ENCODE data around the gene SYT7. TPM values are rescaled to one million over a fixed set of nuclear protein-coding genes. Genes with fewer than 3 reads are reported as not detected.

Gene SYT7
- total and polyA plus RNA-seq, 2 of the 4 experiments (the other 2 are of a cell fraction): under 0.01 to 0.19 TPM

- no peak overlapping the region for H3K9ac ChIP-seq (ENCODE audit: low read depth, low read length)
- no peak overlapping the region for H3K27ac ChIP-seq (ENCODE audit: insufficient read depth, low read length)
- no peaks in the 10 kb centered on the region for H3K4me1 ChIP-seq (ENCODE audit: control insufficient read depth, insufficient read depth, low read length)
- no peak overlapping the region for H3K4me3 ChIP-seq (ENCODE audit: insufficient read depth, low read depth, low read length)
- 20% methylated on average over 1 of the region's 7 CpGs; no CpG with 5 or more reads in 1 of the 2 experiments for WGBS, 2 experiments (ENCODE audit: extremely low coverage in 2 of 2, insufficient read length in 1 of 2)
- no peak for TF ChIP-seq POLR2A (IDR thresholded peaks at IDR 0.05; ENCODE audit: low read depth, low read length)
- no peak for TF ChIP-seq MXI1 (IDR thresholded peaks at IDR 0.05; ENCODE audit: borderline replicate concordance, low read depth, low read length)
- TF ChIP-seq SMC3 (IDR thresholded peaks at IDR 0.05; ENCODE audit: low read depth, low read length): no peak
- TF ChIP-seq MAZ (IDR thresholded peaks at IDR 0.05; ENCODE audit: borderline replicate concordance, low read depth, low read length): no peak
- no peak for TF ChIP-seq RCOR1 (IDR thresholded peaks at IDR 0.05; ENCODE audit: insufficient replicate concordance, low read length)
- no peak for TF ChIP-seq ELK1 (IDR thresholded peaks at IDR 0.05; ENCODE audit: borderline replicate concordance, low read depth, low read length)
- no peak for TF ChIP-seq USF2 (IDR thresholded peaks at IDR 0.05; ENCODE audit: low read depth, low read length)
- TF ChIP-seq RFX5 (IDR thresholded peaks at IDR 0.05; ENCODE audit: low read depth, low read length): no peak
- TF ChIP-seq MAFK (IDR thresholded peaks at IDR 0.05; ENCODE audit: low read depth, low read length): no peak
- TF ChIP-seq FOS (IDR thresholded peaks at IDR 0.05; ENCODE audit: low read depth, low read length): no peak
- TF ChIP-seq NFE2L2 (IDR thresholded peaks at IDR 0.05; ENCODE audit: low read depth, low read length): no peak
- TF ChIP-seq RAD21 (IDR thresholded peaks at IDR 0.05; ENCODE audit: low read length): no peak
- TF ChIP-seq CEBPB (IDR thresholded peaks at IDR 0.05; ENCODE audit: low read depth, low read length): no peak
- no peak for TF ChIP-seq BHLHE40 (IDR thresholded peaks at IDR 0.05; ENCODE audit: low read depth, low read length)
- TF ChIP-seq CTCF (conservative IDR thresholded peaks at IDR 0.05; ENCODE audit: low read depth, low read length): no peak
- no peak for TF ChIP-seq CHD1 (IDR thresholded peaks at IDR 0.05; ENCODE audit: low read depth, low read length)
- peak; percentile 15; the same call in 1 of the 2 replicates for ATAC-seq (ENCODE audit: low read depth)
- intact Hi-C loops (cut with micrococcal nuclease): no loop called here
- no peak overlapping the region for H3K18ac ChIP-seq (ENCODE audit: low read depth, low read length)
- H4K20me1 ChIP-seq (ENCODE audit: insufficient read depth, low read length): no peaks in the 10 kb centered on the region
- H2BK15ac ChIP-seq (ENCODE audit: low read depth, low read length): no peak overlapping the region
- H2AFZ ChIP-seq (replicated peaks; ENCODE audit: low read length, poor library complexity): no peak overlapping the region
- no peak overlapping the region for H2AK5ac ChIP-seq (ENCODE audit: low read depth, low read length)
- no peak overlapping the region for H3K14ac ChIP-seq (replicated peaks; ENCODE audit: low read depth, low read length)
- peaks cover 19% of the 10 kb centered on the region; the same call in 1 of the 2 replicates for H3K27me3 ChIP-seq (ENCODE audit: control insufficient read depth, insufficient read depth, low read length)
- H2BK20ac ChIP-seq (ENCODE audit: low read depth, low read length): no peak overlapping the region
- no peaks in the 10 kb centered on the region for H3K36me3 ChIP-seq (ENCODE audit: control insufficient read depth, insufficient read depth, low read length)
- no peaks in the 10 kb centered on the region for H3K9me3 ChIP-seq (ENCODE audit: control insufficient read depth, insufficient read depth, low read length)
- no peak overlapping the region for H4K8ac ChIP-seq (ENCODE audit: low read depth in 2 of 2, low read length in 2 of 2)
- H2AK9ac ChIP-seq (replicated peaks; ENCODE audit: low read depth, low read length, poor library complexity): no peak overlapping the region
- in situ Hi-C loops (cut with MboI; ENCODE audit: low sequenced_read_pairs): no loop called here
- H3K4me2 ChIP-seq (ENCODE audit: low read depth, low read length): no peak overlapping the region
- ChIA-PET CTCF (no interaction called here), POLR2A (ENCODE audit: unreplicated experiment) (no interaction called here)
- no TSS peak for BruUV-seq (replicated peaks)
- dilution Hi-C loops (cut with HindIII; ENCODE audit: low sequenced_read_pairs, unreplicated experiment): no loop called here
- no peak overlapping the region for H4K5ac ChIP-seq (ENCODE audit: low read depth, low read length)
- H3K79me1 ChIP-seq (ENCODE audit: low read depth in 1 of 2, low read length in 2 of 2): no peaks in the 10 kb centered on the region
- H3K56ac ChIP-seq (ENCODE audit: extremely low read depth, insufficient read depth, low read length): no peak overlapping the region
- H3K4ac ChIP-seq (ENCODE audit: low read depth, low read length): no peak overlapping the region
- no peak overlapping the region for H4K91ac ChIP-seq (ENCODE audit: insufficient read depth, low read depth, low read length)
- no peak overlapping the region for H2BK120ac ChIP-seq (ENCODE audit: low read depth, low read length)
- no peak overlapping the region for H2BK5ac ChIP-seq (ENCODE audit: low read depth, low read length, poor library complexity, severe bottlenecking)
- no peaks in the 10 kb centered on the region for H3K9me1 ChIP-seq (ENCODE audit: insufficient read depth, low read length)
- no peak overlapping the region for H3K23ac ChIP-seq (ENCODE audit: low read depth, low read length)
- DNase-seq: no peak
Observed at GRCh38 chr11:61480994-61481335, 99.9 kb downstream of the SYT7 start.

All from IMR-90 (cell line).